A549 (cell line): ENCODE measurements around the gene SLC2A8. TPM values are rescaled to one million over a fixed set of nuclear protein-coding genes. Genes with fewer than 3 reads are reported as not detected.

Experiments
- ATAC-seq, 2 experiments: fragments of 200-7000 bp in 1 of 2; fragments of >200 bp in 1 of 2; cut with Nextera tagmentation in 1 of 2; cut with Tn5 transposase in 1 of 2; 3 replicates each; pipeline versions ENCODE4 v1.8.0 to v1.9.1; 2018 to 2020; ENCODE audit warnings: mild to moderate bottlenecking in 1 of 2, moderate library complexity in 1 of 2
- CTCF ChIA-PET: fragments of 300-600 bp; sonication (Branson Sonifier 250); formaldehyde crosslinking; extraction: SDS; loops from one replicate; lab custom pipeline; 2021; ENCODE audit warnings: antibody characterized with exemption, inconsistent platforms; lab: Yijun Ruan, JAX
- POLR2A ChIA-PET: fragments of 350-600 bp; formaldehyde crosslinking; extraction: SDS; loops from one replicate; lab custom pipeline; 2021; ENCODE audit warnings: antibody characterized with exemption, inconsistent platforms; lab: Yijun Ruan, JAX
- DNase-seq, 2 experiments: peaks; one replicate each; pipeline versions ENCODE4 v3.0.0 to v3.0.0-alpha.2; 2011 to 2016; ENCODE audit warnings: low read depth in 1 of 2, low spot score in 1 of 2
- FAIRE-seq: peaks from 2 replicates; lab custom pipeline; 2011; peaks lifted over from hg19 to GRCh38; lab: Jason Lieb, UNC
- H3K27ac ChIP-seq, 2 experiments: fragments of >200 bp; sonication (Bioruptor Twin); formaldehyde crosslinking; 3 replicates each; pipeline ENCODE4 v1.5.1; 2016 to 2017
- H3K4me1 ChIP-seq: fragments of >200 bp; sonication (Bioruptor Twin); formaldehyde crosslinking; 3 replicates; pipeline ENCODE4 v1.6.1; 2016
- H3K4me2 ChIP-seq: fragments of >200 bp; sonication (Bioruptor Twin); formaldehyde crosslinking; 3 replicates; pipeline ENCODE4 v1.6.1; 2016
- H3K4me3 ChIP-seq: fragments of >200 bp; sonication (Bioruptor Twin); formaldehyde crosslinking; 3 replicates; pipeline ENCODE4 v1.5.1; 2016
- H3K9me3 ChIP-seq: fragments of >200 bp; sonication (Bioruptor Twin); formaldehyde crosslinking; 3 replicates; pipeline ENCODE4 v1.6.1; 2016
- ATOH8 ChIP-seq: fragments of 250-450 bp; sonication (Bioruptor Pico); IDR thresholded peaks from 2 replicates; pipeline ENCODE4 v1.5.0; 2020; ENCODE audit warnings: low read depth, mild to moderate bottlenecking, moderate library complexity
- BCL3 ChIP-seq: fragments of >200 bp; sonication (Bioruptor Twin); formaldehyde crosslinking; IDR thresholded peaks from 3 replicates; pipeline ENCODE4 v1.6.1; 2016
- BHLHE40 ChIP-seq: IDR thresholded peaks from 2 replicates; pipeline ENCODE4 v1.6.1; 2012; ENCODE audit warnings: low read depth, low read length, inconsistent platforms
- CEBPB ChIP-seq, 2 experiments: fragments of >200 bp in 1 of 2; sonication (Bioruptor Twin) in 1 of 2; formaldehyde crosslinking in 1 of 2; IDR thresholded peaks; 2 replicates each; pipeline ENCODE4 v1.6.1; 2012 to 2016
- CHD2 ChIP-seq: fragments of 150-350 bp; IDR thresholded peaks from 2 replicates; pipeline ENCODE4 v1.6.1; 2014; ENCODE audit warnings: low read length; ENCODE audit not compliant: partially characterized antibody
- E2F6 ChIP-seq: IDR thresholded peaks from 2 replicates; pipeline ENCODE4 v1.6.1; 2012; ENCODE audit warnings: low read depth, borderline replicate concordance
- EHF ChIP-seq: fragments of 250-450 bp; sonication (Bioruptor Pico); IDR thresholded peaks from 2 replicates; pipeline ENCODE4 v1.5.0; 2020; ENCODE audit warnings: mild to moderate bottlenecking
- ESRRA ChIP-seq: fragments of 150-350 bp; IDR thresholded peaks from 2 replicates; pipeline ENCODE4 v1.6.1; 2014; ENCODE audit warnings: mild to moderate bottlenecking, low read length, borderline replicate concordance
- FOSB ChIP-seq: fragments of 250-450 bp; sonication (Bioruptor Pico); IDR thresholded peaks from 2 replicates; pipeline ENCODE4 v1.5.0; 2020; ENCODE audit warnings: mild to moderate bottlenecking, moderate library complexity
- FOSL2 ChIP-seq, 2 experiments: fragments of 450-650 bp in 1 of 2; fragments of >200 bp in 1 of 2; sonication (Bioruptor Twin) in 1 of 2; formaldehyde crosslinking; IDR thresholded peaks; 2 replicates each; pipeline versions ENCODE4 v1.5.0 to v1.6.1; 2016 to 2020; ENCODE audit warnings: mild to moderate bottlenecking in 1 of 2, moderate library complexity in 1 of 2
- FOXS1 ChIP-seq: fragments of 250-450 bp; sonication (Bioruptor Pico); IDR thresholded peaks from 2 replicates; pipeline ENCODE4 v1.5.0; 2020; ENCODE audit warnings: mild to moderate bottlenecking, moderate library complexity
- GATA3 ChIP-seq: IDR thresholded peaks from 2 replicates; pipeline ENCODE4 v1.6.1; 2012; ENCODE audit warnings: borderline replicate concordance
- HDAC2 ChIP-seq: fragments of 200-600 bp; sonication (generic); IDR thresholded peaks from 2 replicates; pipeline ENCODE4 v1.6.1; 2016
- HEYL ChIP-seq: fragments of 250-450 bp; sonication (Bioruptor Pico); IDR thresholded peaks from 2 replicates; pipeline ENCODE4 v1.8.0; 2021; ENCODE audit warnings: mild to moderate bottlenecking, moderate library complexity
- HOXB13 ChIP-seq: fragments of 250-450 bp; sonication (Bioruptor Pico); IDR thresholded peaks from 2 replicates; pipeline ENCODE4 v1.5.0; 2020; ENCODE audit warnings: low read depth, mild to moderate bottlenecking, moderate library complexity
- HOXB5 ChIP-seq: fragments of 250-450 bp; sonication (Bioruptor Pico); IDR thresholded peaks from 2 replicates; pipeline ENCODE4 v1.5.0; 2020; ENCODE audit warnings: mild to moderate bottlenecking, moderate library complexity
- JUN ChIP-seq, 2 experiments: fragments of >200 bp; sonication (Bioruptor Twin); formaldehyde crosslinking; IDR thresholded peaks; 2 replicates in 1 of 2; 3 replicates in 1 of 2; pipeline ENCODE4 v1.6.1; 2016 to 2017
- KDM5A ChIP-seq: fragments of 200-600 bp; sonication (generic); IDR thresholded peaks from 2 replicates; pipeline ENCODE4 v1.6.1; 2016; ENCODE audit warnings: antibody characterized with exemption, mild to moderate bottlenecking
- MAFK ChIP-seq: fragments of 450-650 bp; IDR thresholded peaks from 2 replicates; pipeline ENCODE4 v1.6.1; 2014; ENCODE audit not compliant: partially characterized antibody
- NFE2L2 ChIP-seq: fragments of 150-350 bp; conservative IDR thresholded peaks from 2 replicates; pipeline ENCODE4 v1.6.1; 2014; ENCODE audit warnings: low read length
- PHF8 ChIP-seq: fragments of 200-600 bp; sonication (generic); IDR thresholded peaks from 2 replicates; pipeline ENCODE4 v1.6.1; 2016; ENCODE audit warnings: low read depth, mild to moderate bottlenecking, antibody characterized with exemption, moderate library complexity, borderline replicate concordance
- POLR2A ChIP-seq: IDR thresholded peaks from 2 replicates; pipeline ENCODE4 v1.6.1; 2012; ENCODE audit warnings: mild to moderate bottlenecking, low read length
- POLR2AphosphoS2 ChIP-seq: conservative IDR thresholded peaks from 2 replicates; pipeline ENCODE4 v1.6.1; 2012; ENCODE audit warnings: low read length, improper control_type of control experiment, inconsistent platforms
- RFX5 ChIP-seq: fragments of 450-650 bp; IDR thresholded peaks from 2 replicates; pipeline ENCODE4 v1.7.1; 2014; ENCODE audit warnings: antibody characterized with exemption, mild to moderate bottlenecking, moderate library complexity
- RNF2 ChIP-seq: fragments of 200-600 bp; sonication (generic); IDR thresholded peaks from 2 replicates; pipeline ENCODE4 v1.6.1; 2016; ENCODE audit warnings: low read depth, mild to moderate bottlenecking, antibody characterized with exemption, moderate library complexity, borderline replicate concordance
- SMC3 ChIP-seq: fragments of >200 bp; sonication (Bioruptor Twin); formaldehyde crosslinking; IDR thresholded peaks from 3 replicates; pipeline ENCODE4 v1.6.1; 2018; ENCODE audit warnings: inconsistent platforms
- SREBF2 ChIP-seq: fragments of 450-650 bp; IDR thresholded peaks from 2 replicates; pipeline ENCODE4 v1.6.1; 2014; ENCODE audit warnings: mild to moderate bottlenecking, moderate library complexity
- ZFP36 ChIP-seq: fragments of 450-650 bp; IDR thresholded peaks from 2 replicates; pipeline ENCODE4 v1.6.1; 2014; ENCODE audit warnings: borderline replicate concordance; ENCODE audit not compliant: partially characterized antibody
- ZNF302 ChIP-seq: fragments of 250-450 bp; sonication (Bioruptor Pico); IDR thresholded peaks from 2 replicates; pipeline ENCODE4 v1.9.0; 2021; ENCODE audit warnings: inconsistent platforms, mild to moderate bottlenecking, moderate library complexity
- ZSCAN20 ChIP-seq: fragments of 250-450 bp; sonication (Bioruptor Pico); IDR thresholded peaks from 2 replicates; pipeline ENCODE4 v1.8.0; 2022; ENCODE audit warnings: mild to moderate bottlenecking, moderate library complexity
- WGBS: methylation state at CpG from one replicate; pipeline ENCODE4 v1.1.6; 2017; ENCODE audit errors: missing lambda C conversion rate; 5-methylcytosine and 5-hydroxymethylcytosine counted together
- polyA plus RNA-seq, 4 experiments: library from polyadenylated mRNA; depleted of rRNA in 3 of 4; stranded (reverse); fragments of >200 nt; fragmentation: RNase III in 1 of 4; extraction: RNeasy Plus Mini Kit Qiagen cat#74134 plus additional on column Dnase treatment in 1 of 4; gene quantifications; 2 replicates in 3 of 4; 3 replicates in 1 of 4; pipeline ENCODE4 v1.2.3, GENCODE V29; 2011 to 2017
- TF ChIP-seq, protein P1 (sequence below): fragments of >200 bp; sonication (Bioruptor Twin); formaldehyde crosslinking; IDR thresholded peaks from 3 replicates; pipeline ENCODE4 v1.5.1; 2016

Gene SLC2A8
- polyA plus RNA-seq, 2 of the 4 experiments (the other 2 are of a cell fraction), result 7.3 to 16.0 TPM

DNA sequence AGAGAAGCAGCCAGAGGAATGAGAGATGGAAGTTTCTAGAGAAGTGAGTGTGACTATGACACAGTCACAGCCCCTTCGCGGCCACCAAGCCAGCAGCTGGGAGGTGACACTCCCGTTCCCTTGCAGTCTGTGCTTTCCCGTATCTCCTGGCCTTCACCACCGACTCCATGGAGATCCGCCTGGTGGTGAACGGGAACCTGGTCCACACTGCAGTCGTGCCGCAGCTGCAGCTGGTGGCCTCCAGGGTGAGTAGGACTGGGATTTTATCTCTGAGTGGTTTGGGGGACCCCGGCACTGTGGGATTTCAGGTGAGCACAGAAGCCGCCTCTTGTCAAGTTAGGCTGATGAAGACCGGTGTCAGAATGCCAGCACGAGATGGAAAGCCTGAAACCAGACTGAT lies 12.1 kb upstream of the SLC2A8 start:
- ATAC-seq, result peak in 1 of 2 experiments; percentile 53; a peak in 2 of 6 replicates
- no peak for DNase-seq
- Histone ChIP-seq H3K4me1 (peaks cover 29% of the 10 kb centered on the region), H3K4me2 (no peak overlapping the region), H3K9me3 (no peaks in the 10 kb centered on the region), H3K27ac (peak overlapping the region in 1 of 2 experiments; percentile 57; a peak in 3 of 6 replicates), H3K4me3 (no peak overlapping the region)
- FAIRE-seq, result no peak
- CTCF ChIA-PET, result interaction anchor here (1.0 to 2.5 kb wide), 2 partner anchors 13 to 170 kb away, joined by 3 to 13 read pairs; partner anchors contain the start of gene SLC2A8
- WGBS, result 89% methylated on average over 13 of the region's 13 CpGs
- TF ChIP-seq FOXS1 (CRISPR knock-in tag) (no peak), ATOH8 (no peak), MAFK (no peak), E2F6 (no peak), NFE2L2 (no peak), KDM5A (no peak)
- POLR2A ChIA-PET, result no interaction called here

- no peak for FAIRE-seq
- POLR2A ChIA-PET, result no interaction called here
Observed at GRCh38 chr9:127386249-127386648, 10.7 kb upstream of the SLC2A8 start.

DNA sequence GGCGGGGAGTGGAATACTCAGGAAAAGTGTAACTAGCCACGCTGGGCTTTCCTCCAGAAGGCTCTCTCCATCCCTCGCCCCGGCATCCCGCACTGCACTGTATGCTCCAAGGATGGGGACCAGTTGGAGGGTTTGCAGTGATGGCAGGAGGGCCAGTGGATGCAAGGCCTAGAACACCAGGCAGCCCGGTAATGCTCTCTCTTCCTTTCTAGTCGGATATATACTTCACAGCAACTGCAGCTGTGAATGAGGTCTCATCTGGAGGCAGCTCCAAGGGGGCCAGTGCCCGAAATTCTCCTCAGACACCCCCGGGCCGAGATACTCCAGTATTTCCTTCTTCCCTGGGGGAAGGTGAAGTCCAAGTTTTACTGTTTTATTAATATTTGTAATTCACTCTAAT lies 10.0 kb upstream of the SLC2A8 start:
- peak overlapping the region; percentile 88 to 94 for H3K27ac ChIP-seq
- WGBS, result 88% methylated on average over 10 of the region's 10 CpGs
- POLR2A ChIA-PET, result interaction anchor here (1.1 kb wide), 1 partner anchor 8 kb away, joined by 3 read pairs; no protein-coding TSS in a partner anchor
- TF ChIP-seq SREBF2 (no peak), E2F6 (no peak), ESRRA (no peak), BCL3 (no peak), SMC3 (no peak), HEYL (CRISPR knock-in tag) (no peak), ZFP36 (no peak), HDAC2 (no peak), ZNF302 (CRISPR knock-in tag) (no peak), POLR2A (no peak), NFE2L2 (no peak), RNF2 (no peak), ZSCAN20 (CRISPR knock-in tag) (no peak), RFX5 (no peak), FOSB (CRISPR knock-in tag) (no peak), HOXB13 (CRISPR knock-in tag) (no peak), PHF8 (no peak), CHD2 (no peak)
- TF ChIP-seq, protein P1, sequence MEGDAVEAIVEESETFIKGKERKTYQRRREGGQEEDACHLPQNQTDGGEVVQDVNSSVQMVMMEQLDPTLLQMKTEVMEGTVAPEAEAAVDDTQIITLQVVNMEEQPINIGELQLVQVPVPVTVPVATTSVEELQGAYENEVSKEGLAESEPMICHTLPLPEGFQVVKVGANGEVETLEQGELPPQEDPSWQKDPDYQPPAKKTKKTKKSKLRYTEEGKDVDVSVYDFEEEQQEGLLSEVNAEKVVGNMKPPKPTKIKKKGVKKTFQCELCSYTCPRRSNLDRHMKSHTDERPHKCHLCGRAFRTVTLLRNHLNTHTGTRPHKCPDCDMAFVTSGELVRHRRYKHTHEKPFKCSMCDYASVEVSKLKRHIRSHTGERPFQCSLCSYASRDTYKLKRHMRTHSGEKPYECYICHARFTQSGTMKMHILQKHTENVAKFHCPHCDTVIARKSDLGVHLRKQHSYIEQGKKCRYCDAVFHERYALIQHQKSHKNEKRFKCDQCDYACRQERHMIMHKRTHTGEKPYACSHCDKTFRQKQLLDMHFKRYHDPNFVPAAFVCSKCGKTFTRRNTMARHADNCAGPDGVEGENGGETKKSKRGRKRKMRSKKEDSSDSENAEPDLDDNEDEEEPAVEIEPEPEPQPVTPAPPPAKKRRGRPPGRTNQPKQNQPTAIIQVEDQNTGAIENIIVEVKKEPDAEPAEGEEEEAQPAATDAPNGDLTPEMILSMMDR, result no peak

More at GRCh38 chr9:127386249-127386648, 10.7 kb upstream of the SLC2A8 start:
- TF ChIP-seq HDAC2 (no peak), KDM5A (no peak), JUN (IDR thresholded peaks at IDR 0.05) (no peak), FOSL2 (IDR thresholded peaks at IDR 0.05) (no peak), FOSL2 (CRISPR knock-in tag; IDR thresholded peaks at IDR 0.05) (no peak), E2F6 (no peak), BHLHE40 (no peak), POLR2AphosphoS2 (no peak), CHD2 (no peak), ZFP36 (no peak), HOXB5 (CRISPR knock-in tag) (no peak), RFX5 (no peak), GATA3 (no peak), CEBPB (IDR thresholded peaks at IDR 0.05) (no peak), EHF (CRISPR knock-in tag) (no peak)
- ATAC-seq (no peak), DNase-seq (no peak)
- Histone ChIP-seq H3K4me1 (peaks cover 39% of the 10 kb centered on the region), H3K27ac (peak overlapping the region; percentile 88 to 94; a peak in 4 of 6 replicates), H3K9me3 (no peaks in the 10 kb centered on the region), H3K4me3 (no peak overlapping the region), H3K4me2 (no peak overlapping the region)
- CTCF ChIA-PET, result interaction anchor here (0.7 to 2.5 kb wide), 3 partner anchors 12 to 16 kb away, joined by 3 to 13 read pairs (median 3); partner anchors contain the start of gene SLC2A8
- 86% methylated on average over 4 of the region's 4 CpGs for WGBS

More for the DNA sequence above, 10.0 kb upstream of the SLC2A8 start:
- H3K9me3 ChIP-seq, result no peaks in the 10 kb centered on the region
- DNase-seq (no peak), ATAC-seq (no peak), FAIRE-seq (no peak)
- H3K4me3 ChIP-seq, result no peak overlapping the region
- no peak overlapping the region for H3K4me2 ChIP-seq
- H3K4me1 ChIP-seq, result peaks cover 35% of the 10 kb centered on the region
- CTCF ChIA-PET, result no interaction called here
